Stimulated activated naive CD8-positive, alpha-beta T cell treated with anti-CD3 and anti-CD28 coated beads, Interleukin-15, Interleukin-2, amounts not matched to agents 100 ng/mL and 50 ng/mL, for 24 hours (primary cell): Measurements from ENCODE around the gene VAC14.

Experiments used
- H3K27ac Mint-ChIP-seq: one replicate; pipeline ENCODE4 v1.8.0; 2021; ENCODE audit warnings: mild to moderate bottlenecking, mixed read lengths
- H3K27me3 Mint-ChIP-seq: one replicate; pipeline ENCODE4 v1.8.0; 2021; ENCODE audit warnings: mixed read lengths
- H3K36me3 Mint-ChIP-seq: one replicate; pipeline ENCODE4 v1.8.0; 2021; ENCODE audit warnings: low read depth, mixed read lengths
- H3K4me1 Mint-ChIP-seq: one replicate; pipeline ENCODE4 v1.8.0; 2021; ENCODE audit warnings: low read depth, mixed read lengths
- H3K4me3 Mint-ChIP-seq: one replicate; pipeline ENCODE4 v1.8.0; 2021; ENCODE audit warnings: mild to moderate bottlenecking, mixed read lengths
- H3K9me3 Mint-ChIP-seq: one replicate; pipeline ENCODE4 v1.8.0; 2021; ENCODE audit warnings: mixed read lengths

VAC14 gene

DNA sequence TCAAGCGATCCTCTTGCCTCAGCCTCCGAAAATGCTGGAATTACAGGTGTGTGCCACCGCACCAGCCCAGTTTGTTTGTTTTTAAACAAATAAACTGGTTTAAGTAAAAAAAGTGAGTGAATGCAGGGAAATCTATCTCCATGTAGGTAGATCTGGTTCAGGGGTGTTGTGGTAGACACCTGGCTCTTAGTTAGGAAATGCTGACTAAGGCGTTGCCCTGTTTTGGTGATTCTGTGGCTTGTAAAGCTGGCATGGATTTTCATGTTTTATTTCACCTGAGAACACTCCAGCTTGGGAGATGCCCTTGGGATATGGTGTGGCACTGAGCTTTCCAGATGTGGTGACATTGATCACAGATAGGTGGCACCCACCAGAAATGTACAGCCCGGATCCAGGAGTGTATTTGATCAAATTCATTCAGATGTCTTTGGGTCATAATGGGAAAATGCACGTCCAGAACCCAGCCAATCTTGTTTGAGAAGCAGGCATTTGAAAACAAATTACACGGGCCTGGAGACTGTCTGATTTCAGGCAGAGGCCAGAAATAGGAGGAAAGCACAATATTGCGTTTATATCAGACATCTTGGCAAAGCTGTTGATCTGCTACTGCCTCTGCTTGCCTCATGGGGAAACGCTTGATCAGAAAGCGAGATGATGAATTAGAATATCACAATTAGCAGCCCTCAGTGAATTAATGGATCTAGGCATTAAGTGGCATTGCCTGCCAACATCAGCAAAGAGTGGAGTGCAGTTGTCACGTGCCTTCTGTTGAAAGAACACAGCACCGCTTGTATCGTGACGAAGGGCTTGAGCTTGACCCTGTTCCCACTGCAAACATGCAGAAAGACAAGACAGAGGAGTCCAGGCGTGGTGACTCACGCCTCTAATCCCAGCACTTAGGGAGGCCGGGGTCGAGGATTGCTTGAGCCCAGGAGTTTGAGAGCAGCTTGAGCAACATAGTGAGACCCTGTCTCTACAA is 161.9 kb downstream of the VAC14 start:
- H3K9me3 Mint-ChIP-seq, result no peaks in the 10 kb centered on the region
- H3K4me3 Mint-ChIP-seq, result no peak overlapping the region
- no peaks in the 10 kb centered on the region for H3K4me1 Mint-ChIP-seq
- peaks cover 3% of the 10 kb centered on the region for H3K27me3 Mint-ChIP-seq
- no peak overlapping the region for H3K27ac Mint-ChIP-seq
- no peaks in the 10 kb centered on the region for H3K36me3 Mint-ChIP-seq
